Colonic mucosa (tissue), 4 donors: Measurements from ENCODE around the gene PEX10. TPM values are rescaled to one million over a fixed set of nuclear protein-coding genes. Genes with fewer than 3 reads are reported as not detected.

Source experiments
- DNase-seq: peaks from one replicate; pipeline ENCODE4 v3.0.0-alpha.2; 2020
- H3K27ac ChIP-seq: fragments of 200-600 bp; one replicate; pipeline ENCODE4 v1.8.0; 2021
- H3K27me3 ChIP-seq: fragments of 200-600 bp; one replicate; pipeline ENCODE4 v1.8.0; 2021
- H3K36me3 ChIP-seq: fragments of 200-600 bp; one replicate; pipeline ENCODE4 v1.8.0; 2021
- H3K4me1 ChIP-seq: fragments of 200-600 bp; one replicate; pipeline ENCODE4 v1.8.0; 2021; ENCODE audit warnings: mild to moderate bottlenecking
- H3K4me3 ChIP-seq: fragments of 200-600 bp; one replicate; pipeline ENCODE4 v1.8.0; 2021
- H3K9ac ChIP-seq, 2 donors: one replicate each; pipeline ENCODE4 v1.7.0; 2013; ENCODE audit warnings: control low read depth in 2 of 2, low read depth in 2 of 2, low read length in 2 of 2
- H3K9me3 ChIP-seq: fragments of 200-600 bp; one replicate; pipeline ENCODE4 v1.8.0; 2021
- intact Hi-C: fragments of 100-400 bp; cut with DNase I; formaldehyde crosslinking; loops from one replicate; pipeline ENCODE4 v1.14.1; 2022
- total RNA-seq, 2 donors: library from RNA; stranded (reverse); fragmentation: NEBNext Ultra II Directional in 1 of 2; extraction: Animal tissue kit (Norgen Biotek cat#: 25700) in 1 of 2; gene quantifications; one replicate each; pipeline ENCODE4 v1.2.1, GENCODE V29; 2021
- TF ChIP-seq, protein P1 (sequence below): fragments of 200-600 bp; IDR thresholded peaks from one replicate; pipeline ENCODE4 v1.8.0; 2022; ENCODE audit warnings: antibody characterized with exemption, mild to moderate bottlenecking
- donor health status: healthy.
- donor health status: DM: no; HTN: no; CAD: no.
- donor health status: DM: no; HTN: no; CAD: no.

PEX10 gene
- total RNA-seq, 2 donors from 2014 or later = 15.0 to 22.7 TPM

DNA sequence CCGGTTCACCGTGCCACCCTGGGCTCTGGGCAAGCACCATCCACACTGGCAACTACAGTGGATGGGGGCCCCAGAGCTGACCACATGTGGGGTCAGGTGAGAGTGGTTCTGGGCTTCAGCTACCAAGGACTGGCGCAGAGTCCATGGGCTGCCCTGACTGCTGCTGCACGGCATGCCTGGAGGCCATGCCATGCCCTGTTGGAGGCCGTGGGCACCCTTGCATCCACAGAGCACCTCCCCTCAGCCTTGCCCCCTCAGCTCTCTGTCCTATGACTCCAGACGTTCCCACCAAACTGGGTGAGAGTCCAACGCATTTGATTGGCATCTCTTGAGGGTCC, 36.5 kb downstream of the PEX10 start:
- TF ChIP-seq, protein P1, sequence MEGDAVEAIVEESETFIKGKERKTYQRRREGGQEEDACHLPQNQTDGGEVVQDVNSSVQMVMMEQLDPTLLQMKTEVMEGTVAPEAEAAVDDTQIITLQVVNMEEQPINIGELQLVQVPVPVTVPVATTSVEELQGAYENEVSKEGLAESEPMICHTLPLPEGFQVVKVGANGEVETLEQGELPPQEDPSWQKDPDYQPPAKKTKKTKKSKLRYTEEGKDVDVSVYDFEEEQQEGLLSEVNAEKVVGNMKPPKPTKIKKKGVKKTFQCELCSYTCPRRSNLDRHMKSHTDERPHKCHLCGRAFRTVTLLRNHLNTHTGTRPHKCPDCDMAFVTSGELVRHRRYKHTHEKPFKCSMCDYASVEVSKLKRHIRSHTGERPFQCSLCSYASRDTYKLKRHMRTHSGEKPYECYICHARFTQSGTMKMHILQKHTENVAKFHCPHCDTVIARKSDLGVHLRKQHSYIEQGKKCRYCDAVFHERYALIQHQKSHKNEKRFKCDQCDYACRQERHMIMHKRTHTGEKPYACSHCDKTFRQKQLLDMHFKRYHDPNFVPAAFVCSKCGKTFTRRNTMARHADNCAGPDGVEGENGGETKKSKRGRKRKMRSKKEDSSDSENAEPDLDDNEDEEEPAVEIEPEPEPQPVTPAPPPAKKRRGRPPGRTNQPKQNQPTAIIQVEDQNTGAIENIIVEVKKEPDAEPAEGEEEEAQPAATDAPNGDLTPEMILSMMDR = no peak
- Histone ChIP-seq H3K36me3 (no peaks in the 10 kb centered on the region), H3K4me1 (no peaks in the 10 kb centered on the region), H3K27ac (no peak overlapping the region), H3K27me3 (no peaks in the 10 kb centered on the region), H3K9me3 (no peaks in the 10 kb centered on the region), H3K4me3 (no peak overlapping the region), H3K9ac (no peak overlapping the region)
- intact Hi-C loops = no loop called here
- no peak for DNase-seq

DNA sequence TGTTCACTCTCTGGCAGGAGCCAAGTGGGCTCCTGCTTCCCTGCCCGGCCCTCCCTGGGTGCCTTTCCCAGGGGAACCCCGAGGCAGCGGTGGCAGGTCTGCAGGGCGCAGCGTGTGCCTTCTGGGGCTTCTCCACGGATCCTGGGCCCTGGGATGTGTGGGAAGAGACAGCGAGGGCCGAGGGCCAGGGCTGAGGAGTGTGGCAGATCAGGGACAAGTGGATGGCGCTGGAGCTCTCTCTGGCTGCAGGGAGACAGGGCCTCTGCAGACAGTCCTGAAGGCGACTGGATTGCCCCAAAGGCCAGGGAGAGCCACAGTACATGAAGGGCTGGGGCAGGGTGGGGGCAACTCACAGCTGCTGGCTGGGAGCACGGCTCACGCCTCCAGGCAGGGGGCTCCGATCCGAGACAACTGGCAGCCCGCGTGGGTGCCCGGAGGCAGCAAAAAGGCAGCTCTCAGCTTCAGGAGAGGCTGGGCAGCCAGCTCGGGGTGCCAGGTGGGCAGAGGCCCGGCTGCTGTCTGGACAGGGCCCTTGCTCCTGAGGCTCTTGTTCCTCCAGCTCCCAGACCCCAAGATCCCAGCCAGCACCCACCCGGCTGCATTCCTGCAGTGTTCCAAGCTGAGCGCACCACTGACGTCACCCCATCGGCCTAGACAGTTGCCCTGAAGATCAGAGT, 37.0 kb downstream of the PEX10 start:
- TF ChIP-seq, protein P1 = no peak
- Histone ChIP-seq H3K27ac (no peak overlapping the region), H3K4me3 (no peak overlapping the region), H3K9me3 (no peaks in the 10 kb centered on the region), H3K9ac (no peak overlapping the region), H3K36me3 (no peaks in the 10 kb centered on the region), H3K27me3 (no peaks in the 10 kb centered on the region), H3K4me1 (no peaks in the 10 kb centered on the region)
- intact Hi-C loops = no loop called here
- DNase-seq = no peak

DNA sequence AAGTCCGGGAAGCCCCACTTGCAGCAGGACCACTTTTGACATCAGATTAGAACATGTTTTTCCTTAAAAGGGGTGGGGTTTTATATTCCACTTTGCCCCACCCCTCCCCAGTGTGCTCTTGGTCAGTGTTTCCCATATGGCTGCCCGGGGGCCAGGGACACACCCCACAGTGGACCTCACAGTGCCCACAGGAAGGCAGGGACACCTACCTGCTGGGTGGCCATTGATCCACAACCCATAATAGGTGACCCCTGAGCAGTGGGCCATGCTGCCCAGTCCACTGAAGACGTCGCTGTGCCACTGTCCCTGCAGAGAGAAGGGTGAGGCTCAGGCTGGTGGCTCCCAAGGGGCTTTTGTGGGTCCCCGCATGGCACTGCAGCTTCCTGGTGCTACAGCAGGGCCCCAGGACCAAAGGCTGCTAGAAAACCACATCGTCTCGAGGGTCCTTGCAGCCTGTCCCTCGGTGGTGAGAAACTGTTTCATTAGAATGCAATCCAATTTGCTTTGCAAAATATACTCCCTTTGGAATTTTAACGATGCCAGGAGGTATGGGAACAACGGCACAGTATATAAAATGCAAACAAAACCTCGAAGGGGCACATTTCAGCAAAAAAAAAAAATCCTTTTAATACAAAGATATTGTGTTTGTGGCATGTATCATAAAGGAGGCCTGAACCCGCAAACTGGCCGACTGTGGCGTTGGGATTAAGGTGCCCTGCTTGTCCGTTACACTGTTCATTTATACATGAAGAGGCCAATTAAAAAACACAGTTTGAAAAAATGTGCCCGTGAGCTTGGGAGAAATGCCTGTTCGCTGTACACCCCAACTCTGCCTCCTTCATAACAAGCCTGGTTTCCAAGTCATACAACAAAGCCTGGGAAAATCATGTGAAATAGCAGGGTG, 37.9 kb downstream of the PEX10 start:
- no peaks in the 10 kb centered on the region for H3K4me1 ChIP-seq
- no peaks in the 10 kb centered on the region for H3K27me3 ChIP-seq
- no peak overlapping the region for H3K27ac ChIP-seq
- H3K9me3 ChIP-seq = no peaks in the 10 kb centered on the region
- TF ChIP-seq, protein P1 = no peak
- DNase-seq = no peak
- intact Hi-C loops = no loop called here
- H3K4me3 ChIP-seq = no peak overlapping the region
- no peak overlapping the region for H3K9ac ChIP-seq
- no peaks in the 10 kb centered on the region for H3K36me3 ChIP-seq

DNA sequence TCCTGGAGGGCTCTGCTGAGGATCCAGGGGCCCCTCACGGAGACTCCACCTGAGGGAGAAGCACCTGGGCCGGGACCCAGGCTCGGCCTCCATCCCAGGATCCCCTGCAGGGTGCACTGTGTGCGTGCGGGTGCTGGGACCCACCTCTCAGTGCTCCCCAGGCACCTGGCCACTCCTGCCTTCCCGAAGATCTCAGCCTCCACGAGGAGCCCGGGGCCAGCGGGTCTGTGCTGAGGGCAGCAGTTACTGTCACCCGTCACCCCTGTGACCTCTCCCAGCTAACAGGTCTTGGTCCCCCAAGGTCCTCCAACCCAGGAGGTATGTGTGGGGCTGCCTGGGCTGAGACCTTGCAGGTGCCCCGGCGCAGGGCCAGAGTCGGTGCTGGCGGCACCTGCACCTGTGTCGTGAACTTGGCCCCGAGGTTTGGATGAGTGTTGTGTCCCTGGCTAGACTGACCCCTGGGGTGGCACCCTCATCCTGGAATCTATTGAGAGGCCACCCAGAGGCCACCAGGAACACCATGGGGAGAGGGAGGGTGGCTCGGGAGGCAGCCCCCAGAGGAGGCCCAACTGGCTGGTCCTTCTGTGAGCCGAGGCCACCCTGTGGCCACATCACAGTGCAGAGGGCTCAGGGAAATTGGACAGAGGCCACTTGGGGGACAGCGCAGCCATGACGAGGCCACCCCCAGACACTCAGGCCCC, 38.7 kb downstream of the PEX10 start:
- Histone ChIP-seq H3K9ac (no peak overlapping the region), H3K27ac (no peak overlapping the region), H3K4me3 (no peak overlapping the region), H3K9me3 (no peaks in the 10 kb centered on the region), H3K4me1 (no peaks in the 10 kb centered on the region), H3K36me3 (no peaks in the 10 kb centered on the region), H3K27me3 (no peaks in the 10 kb centered on the region)
- intact Hi-C loops = no loop called here
- DNase-seq = no peak
- TF ChIP-seq, protein P1 = no peak
